Motor neuron (in vitro differentiated cells): ENCODE data around the gene PROP1. TPM values are rescaled to one million over a fixed set of nuclear protein-coding genes. Genes with fewer than 3 reads are reported as not detected.
"Not testable (repeated sequence)": the region's sequence is repeated elsewhere in the genome, so short reads cannot be mapped to it uniquely, and the experiment has no call there.

Experiments
- ATAC-seq, 8 experiments: fragments of 200-7000 bp; cut with Tn5 transposase; replicated peaks in 6 of 8; 2 replicates each; pipeline ENCODE4 v1.8.0; 2021; ENCODE audit warnings: mild to moderate bottlenecking in 8 of 8, moderate library complexity in 8 of 8
- H3K27ac ChIP-seq, 2 donors: fragments of 250-450 bp; sonication (Bioruptor Pico); 2 replicates each; pipeline ENCODE4 v1.9.0; 2021; ENCODE audit warnings: antibody characterized with exemption in 2 of 2, mild to moderate bottlenecking in 2 of 2, moderate library complexity in 1 of 2
- H3K4me1 ChIP-seq, 2 donors: fragments of 250-450 bp; sonication (Bioruptor Pico); replicated peaks in 1 of 2; 2 replicates each; pipeline ENCODE4 v1.6.1; 2021; ENCODE audit warnings: antibody characterized with exemption in 2 of 2, mild to moderate bottlenecking in 2 of 2, moderate library complexity in 1 of 2
- H3K4me3 ChIP-seq, 5 donors: fragments of 250-450 bp; sonication (Bioruptor Pico); 2 replicates each; pipeline ENCODE4 v1.9.0; 2021; ENCODE audit warnings: antibody characterized with exemption in 5 of 5, mild to moderate bottlenecking in 5 of 5, moderate library complexity in 4 of 5
- WGBS, 10 experiments: fragments of 450-650 bp; shearing (Covaris generic); methylation state at CpG; one replicate each; pipeline ENCODE4 v1.0.0; 2022; 5-methylcytosine and 5-hydroxymethylcytosine counted together
- in situ Hi-C, 9 experiments: fragments of 400-800 bp; cut with MboI; loops; one replicate each; pipeline ENCODE4 v1.15.0; 2021; ENCODE audit warnings: low sequenced_read_pairs in 9 of 9, low pct_unique_long_range_greater_than_20kb in 2 of 9; ENCODE audit not compliant: unreplicated experiment in 9 of 9
- total RNA-seq, 8 experiments: library from RNA; unstranded; fragments of 300-600 nt; gene quantifications; 2 replicates each; pipeline versions ENCODE4 v1.2.3 to v1.2.4, GENCODE V29; 2022

Gene PROP1
- total RNA-seq, 8 experiments from 2014 or later = 0.13 to 0.85 (median 0.41) TPM; not detected in 3

- H3K4me3 ChIP-seq, H3K4me1 ChIP-seq, H3K27ac ChIP-seq, in situ Hi-C loops: not testable (repeated sequence)
- ATAC-seq = peak in 1 of 8 experiments; percentile 34
- WGBS, 10 experiments = 0 to 100% (median 60%) methylated on average over 1 of the region's 10 CpGs; no CpG with 5 or more reads in 5 of the 10 experiments
These were observed 46.4 kb downstream of the PROP1 start for GRCh38 chr5:177949656-177950055.

GRCh38 chr5:177949065-177949464, 47.0 kb downstream of the PROP1 start:
- peak in 2 of 8 experiments; percentile 28 to 39 for ATAC-seq
- H3K27ac ChIP-seq, H3K4me1 ChIP-seq, H3K4me3 ChIP-seq, in situ Hi-C loops: not testable (repeated sequence)
- no CpG with 5 or more reads among the region's 17 CpGs for WGBS, 10 experiments

DNA sequence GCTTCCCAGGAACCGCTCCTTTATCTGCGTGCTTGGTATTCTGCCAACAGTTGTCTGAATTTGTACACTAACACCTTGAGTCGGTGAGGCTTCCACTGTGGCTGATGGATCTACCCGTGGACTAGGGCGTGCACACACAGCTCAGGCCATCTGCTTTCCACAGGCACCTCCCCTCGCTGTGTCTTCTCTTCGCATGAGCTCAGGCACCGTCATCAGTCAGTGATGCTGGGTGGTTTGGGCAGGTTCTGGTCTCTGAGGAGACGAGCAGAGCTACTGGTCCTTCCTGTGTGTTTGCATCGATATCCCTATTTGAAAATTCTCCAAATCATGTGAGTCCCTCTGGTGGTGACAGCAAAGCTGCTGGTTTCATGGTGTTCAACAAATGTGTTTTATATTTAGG, 48.1 kb downstream of the PROP1 start:
- H3K27ac ChIP-seq, H3K4me3 ChIP-seq, H3K4me1 ChIP-seq, in situ Hi-C loops: not testable (repeated sequence)
- 40 to 100% (median 77%) methylated on average over 1 to 9 of the region's 10 CpGs; no CpG with 5 or more reads in 6 of the 10 experiments for WGBS, 10 experiments
- peak in 7 of 8 experiments; percentile 16 to 82 (median 52) for ATAC-seq

DNA sequence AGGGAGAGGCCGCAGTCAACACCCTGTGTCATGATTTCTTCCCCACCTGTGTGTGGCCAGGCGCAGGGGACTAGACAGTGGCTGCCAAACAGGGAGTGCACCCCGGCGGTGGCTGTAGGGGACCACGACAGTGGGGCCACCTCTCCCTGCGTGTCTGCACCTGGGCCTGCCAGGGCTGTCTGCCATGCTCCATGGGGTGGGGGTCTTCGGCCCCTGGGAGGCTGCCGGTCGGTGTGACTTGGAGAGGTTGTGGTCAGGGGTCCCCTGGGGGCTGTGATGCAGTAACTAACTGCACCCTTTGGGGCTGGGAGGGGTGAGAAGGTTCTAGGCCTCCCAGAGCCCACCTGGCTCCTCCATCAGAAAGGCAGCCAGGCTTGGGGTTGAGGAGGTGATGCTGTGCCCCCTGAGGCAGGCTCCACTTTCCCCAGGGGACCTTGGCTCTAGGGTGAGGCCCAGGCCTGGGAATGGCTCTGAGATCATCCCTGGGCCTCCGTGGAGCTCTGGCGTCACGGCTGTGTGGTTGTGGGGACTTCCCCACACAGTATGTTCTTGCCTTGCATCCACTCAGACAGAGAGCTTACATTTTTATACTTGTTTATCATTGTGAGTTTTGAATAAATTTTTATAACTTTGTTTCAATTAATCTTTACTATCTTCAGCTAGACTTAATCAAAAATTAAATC, 50.3 kb downstream of the PROP1 start:
- WGBS, 10 experiments = 80 to 100% methylated on average over 1 of the region's 12 CpGs; no CpG with 5 or more reads in 8 of the 10 experiments
- H3K4me3 ChIP-seq, H3K27ac ChIP-seq, H3K4me1 ChIP-seq, in situ Hi-C loops: not testable (repeated sequence)
- peak in 2 of 8 experiments; percentile 21 to 37 for ATAC-seq

GRCh38 chr5:177945145-177945544, 50.9 kb downstream of the PROP1 start:
- H3K4me1 ChIP-seq, H3K27ac ChIP-seq, ATAC-seq, in situ Hi-C loops, H3K4me3 ChIP-seq: not testable (repeated sequence)
- WGBS, 10 experiments = no CpG with 5 or more reads among the region's 13 CpGs

DNA sequence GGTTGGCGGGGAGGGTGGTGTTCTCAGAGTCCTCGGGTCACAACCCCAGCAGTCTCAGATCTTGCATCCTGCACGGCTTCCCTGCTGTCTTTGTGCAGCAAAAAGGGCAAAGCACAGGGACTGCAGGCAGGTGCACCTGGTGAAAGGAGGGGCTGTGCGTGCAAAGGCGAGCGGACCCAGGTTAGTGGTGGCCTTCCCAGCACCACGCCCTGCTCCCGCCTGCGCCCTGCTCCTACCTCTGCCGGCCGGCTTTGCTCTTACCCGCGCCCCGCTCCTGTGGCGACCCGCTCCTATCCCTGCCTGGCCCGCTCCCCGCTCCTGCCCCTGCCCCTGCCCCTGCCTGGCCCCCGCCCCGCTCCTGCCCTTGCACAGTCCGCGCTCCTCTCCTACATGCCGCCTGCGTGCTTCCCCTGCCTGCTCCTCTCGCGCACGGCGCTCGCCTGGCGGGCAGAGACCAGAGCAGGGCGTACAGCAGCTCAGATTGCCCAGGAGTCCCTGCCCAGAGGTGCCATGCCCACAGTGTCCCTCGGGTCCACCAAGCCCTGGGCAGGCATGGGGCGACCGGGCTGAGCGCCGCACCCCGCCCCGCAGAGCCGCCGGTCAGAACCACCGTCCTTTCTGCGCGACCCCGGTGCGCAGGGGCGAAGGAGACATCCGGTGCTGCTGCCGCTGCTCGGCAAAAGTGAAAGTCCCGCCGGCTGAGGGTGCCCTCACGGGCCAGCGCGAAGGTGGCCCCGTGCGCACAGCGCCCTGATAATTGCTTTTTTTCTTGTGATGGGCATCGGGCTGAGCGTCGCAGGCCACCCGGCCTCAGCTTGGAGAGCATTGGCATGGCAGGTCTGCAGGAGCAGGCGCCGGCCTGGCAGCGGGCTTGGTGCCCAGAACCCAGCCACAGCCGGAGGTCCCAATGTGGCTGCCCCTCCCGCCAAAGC, 52.0 kb downstream of the PROP1 start:
- in situ Hi-C loops, H3K27ac ChIP-seq, H3K4me1 ChIP-seq, H3K4me3 ChIP-seq: not testable (repeated sequence)
- no CpG with 5 or more reads among the region's 66 CpGs for WGBS, 10 experiments
- ATAC-seq = peak in 7 of 8 experiments; percentile 1 to 65 (median 18)

DNA sequence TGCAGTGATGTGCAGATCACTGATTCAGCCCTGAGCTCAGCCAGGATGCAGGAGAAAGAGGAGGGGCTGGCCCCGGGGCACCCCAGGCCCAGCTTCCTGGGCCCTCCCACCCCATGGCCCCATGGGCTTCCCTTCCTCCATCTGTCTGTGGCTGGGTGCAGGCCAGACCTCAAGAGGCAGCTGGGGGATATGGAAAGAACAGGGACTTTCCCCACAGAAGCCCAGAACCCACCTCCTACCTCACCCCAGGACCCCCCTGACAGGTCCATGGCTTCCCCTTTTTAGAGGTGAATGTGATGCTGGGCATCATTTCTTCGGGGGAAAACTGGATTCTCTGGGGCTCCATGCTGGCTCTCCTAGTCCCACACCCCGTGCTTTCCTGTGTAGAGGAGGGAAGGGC, 53.1 kb downstream of the PROP1 start:
- WGBS, 10 experiments = no CpG with 5 or more reads among the region's 3 CpGs
- H3K27ac ChIP-seq, in situ Hi-C loops, H3K4me1 ChIP-seq, H3K4me3 ChIP-seq: not testable (repeated sequence)
- peak in 1 of 8 experiments; percentile 15 for ATAC-seq

Other genes starting within 250 kb of the PROP1 start
- gene FAM153A, start 213.3 kb downstream of the PROP1 start, total RNA-seq = under 1 TPM in 6 of 8 experiments, not detected in 2; 0.16 to 0.90 (median 0.27) TPM
- 10 to 100 TPM in 1 of 8 experiments, 1 to 10 TPM in 5, under 1 TPM in 2; 0.41 to 11.4 (median 7.8) TPM for gene N4BP3, start 117.3 kb upstream of the PROP1 start, total RNA-seq
- 10 to 100 TPM; 12.4 to 34.7 (median 21.0) TPM for gene RMND5B, start 134.8 kb upstream of the PROP1 start, total RNA-seq
- 100 to 1,000 TPM; 135 to 290 (median 207) TPM for gene NHP2, start 157.6 kb upstream of the PROP1 start, total RNA-seq
- under 1 TPM in 3 of 8 experiments, not detected in 5; 0.08 to 0.24 (median 0.14) TPM for gene GMCL2, start 191.1 kb upstream of the PROP1 start, total RNA-seq
- gene HNRNPAB, start 208.3 kb upstream of the PROP1 start, total RNA-seq = 100 to 1,000 TPM in 3 of 8 experiments, 10 to 100 TPM in 5; 64.2 to 234 (median 93.2) TPM
- gene PHYKPL, start 236.6 kb upstream of the PROP1 start, total RNA-seq = 100 to 1,000 TPM in 1 of 8 experiments, 10 to 100 TPM in 6, 1 to 10 TPM in 1; 7.9 to 141 (median 19.7) TPM